ENCODE measurements around the gene UGT2B10. TPM values are rescaled to one million over a fixed set of nuclear protein-coding genes. Genes with fewer than 3 reads are reported as not detected.

Gene UGT2B10
- polyA plus RNA-seq, 1 donor from 2014 or later = not detected

- Histone ChIP-seq H3K9me2 (ENCODE audit: insufficient read depth, low read length) (no peaks in the 10 kb centered on the region), H3K79me2 (replicated peaks; ENCODE audit: insufficient read depth, low read length) (no peaks in the 10 kb centered on the region), H3K4me3 (ENCODE audit: low read length) (no peak overlapping the region), H3K27ac (ENCODE audit: low read length) (no peak overlapping the region), H3F3A (ENCODE audit: insufficient read depth, low read length, poor library complexity, severe bottlenecking) (no peaks in the 10 kb centered on the region), H4K20me1 (ENCODE audit: insufficient read depth) (no peaks in the 10 kb centered on the region), H3K9me3 (ENCODE audit: low read length) (no peaks in the 10 kb centered on the region), H3K4me2 (ENCODE audit: low read length) (no peak overlapping the region), H3K9ac (ENCODE audit: low read length) (no peak overlapping the region), H3K27me3 (ENCODE audit: insufficient read depth, low read depth, low read length) (no peaks in the 10 kb centered on the region), H2AFZ (ENCODE audit: low read depth, low read length) (no peak overlapping the region), H3K36me3 (ENCODE audit: insufficient read depth, low read length) (no peaks in the 10 kb centered on the region)
- TF ChIP-seq MXI1 (conservative IDR thresholded peaks at IDR 0.05; ENCODE audit: poor library complexity, severe bottlenecking) (no peak), EP300 (conservative IDR thresholded peaks at IDR 0.05; ENCODE audit: poor library complexity, severe bottlenecking) (no peak), SMC3 (conservative IDR thresholded peaks at IDR 0.05; ENCODE audit: poor library complexity) (no peak), EZH2 (IDR thresholded peaks at IDR 0.05; ENCODE audit: borderline replicate concordance, insufficient read depth, low read length, poor library complexity, severe bottlenecking) (no peak), CTCF (IDR thresholded peaks at IDR 0.05; ENCODE audit: poor library complexity, severe bottlenecking) (no peak), POLR2AphosphoS5 (IDR thresholded peaks at IDR 0.05) (no peak), TAF1 (IDR thresholded peaks at IDR 0.05; ENCODE audit: low read depth) (no peak), REST (IDR thresholded peaks at IDR 0.05; ENCODE audit: borderline replicate concordance) (no peak), RAD21 (conservative IDR thresholded peaks at IDR 0.05) (no peak)
These were observed 62.3 kb downstream of the UGT2B10 start for GRCh38 chr4:68878048-68878447.

Small RNA genes lying within 50 kb of the gene (small RNA-seq; reads per million reads assigned to genes)
- 0 reads per million in 3 experiments for gene AC021146.4
- gene AC021146.9 = 0 reads per million in 3 experiments

Other genes with a start within 250 kb of the UGT2B10 start
- gene UGT2B17, start 239.7 kb upstream of the UGT2B10 start, polyA plus RNA-seq = not detected in 2 replicates
- not detected in 2 replicates for gene UGT2B15, start 145.3 kb upstream of the UGT2B10 start, polyA plus RNA-seq
- not detected in 2 replicates for gene UGT2A3, start 135.8 kb downstream of the UGT2B10 start, polyA plus RNA-seq